GM12878 (cell line): ENCODE data around the gene DTX2. TPM values are rescaled to one million over a fixed set of nuclear protein-coding genes. Genes with fewer than 3 reads are reported as not detected.
"Not testable (repeated sequence)": the region's sequence is repeated elsewhere in the genome, so short reads cannot be mapped to it uniquely, and the experiment has no call there.

Experiments used
- ATAC-seq: fragments of 200-7000 bp; cut with Tn5 transposase; 3 replicates; pipeline ENCODE4 v1.9.1; 2020; ENCODE audit warnings: mild to moderate bottlenecking, moderate library complexity
- BruUV-seq: library from RNA; stranded (reverse); fragments of 400-500 nt; replicated peaks from 2 replicates; lab custom pipeline; 2021; lab: Mats Ljungman, UMichigan
- CTCF ChIA-PET: fragments of 300-600 bp; sonication (Branson Sonifier 250); formaldehyde crosslinking; extraction: SDS; loops from one replicate; lab custom pipeline; 2021; ENCODE audit warnings: inconsistent platforms; lab: Yijun Ruan, JAX
- POLR2A ChIA-PET: fragments of 350-600 bp; formaldehyde crosslinking; extraction: SDS; loops from one replicate; lab custom pipeline; 2021; ENCODE audit warnings: inconsistent platforms; lab: Charles Lee
- RAD21 ChIA-PET: fragments of 300-600 bp; sonication (Branson Sonifier 250); formaldehyde crosslinking; loops from one replicate; lab custom pipeline; 2023; ENCODE audit warnings: antibody characterized with exemption; ENCODE audit not compliant: unreplicated experiment; lab: Charles Lee
- SMC1A ChIA-PET: fragments of 300-600 bp; sonication (Branson Sonifier 250); formaldehyde crosslinking; loops from one replicate; lab custom pipeline; 2023; ENCODE audit not compliant: unreplicated experiment, uncharacterized antibody; lab: Charles Lee
- DNase-seq: peaks from one replicate; pipeline ENCODE4 v3.0.0-alpha.2; 2011; ENCODE audit warnings: low read depth, low spot score
- FAIRE-seq: peaks from 3 replicates; lab custom pipeline; 2011; peaks lifted over from hg19 to GRCh38; lab: Jason Lieb, UNC
- H2AFZ ChIP-seq: 2 replicates; pipeline ENCODE4 v1.6.0; 2011; ENCODE audit warnings: low read depth, low read length, control low read depth; ENCODE audit not compliant: control insufficient read depth
- H3K27ac ChIP-seq: 2 replicates; pipeline ENCODE4 v1.5.1; 2011; ENCODE audit warnings: control low read depth; ENCODE audit not compliant: control insufficient read depth, insufficient read depth
- H3K27me3 ChIP-seq, 2 experiments: replicated peaks in 1 of 2; 2 replicates each; pipeline versions ENCODE4 v1.6.0 to v1.6.1; 2011; ENCODE audit warnings: low read length in 1 of 2; ENCODE audit not compliant: control insufficient read depth in 2 of 2, insufficient read depth in 2 of 2
- H3K36me3 ChIP-seq, 2 experiments: 2 replicates each; pipeline ENCODE4 v1.5.1; 2011; ENCODE audit warnings: low read length in 1 of 2; ENCODE audit not compliant: control insufficient read depth in 2 of 2, insufficient read depth in 2 of 2
- H3K4me1 ChIP-seq: 2 replicates; pipeline ENCODE4 v1.6.1; 2011; ENCODE audit warnings: mild to moderate bottlenecking, low read length, moderate library complexity, mixed read lengths; ENCODE audit not compliant: control insufficient read depth, insufficient read depth
- H3K4me2 ChIP-seq: 2 replicates; pipeline ENCODE4 v1.6.0; 2011; ENCODE audit warnings: control low read depth; ENCODE audit not compliant: control insufficient read depth, insufficient read depth
- H3K4me3 ChIP-seq: fragments of 200-600 bp; sonication (generic); 2 replicates; pipeline ENCODE4 v1.5.1; 2016
- H3K79me2 ChIP-seq: 2 replicates; pipeline ENCODE4 v1.6.0; 2011; ENCODE audit warnings: low read length; ENCODE audit not compliant: control insufficient read depth, insufficient read depth
- H3K9ac ChIP-seq: 2 replicates; pipeline ENCODE4 v1.8.0; 2011; ENCODE audit warnings: low read length, control low read depth, mixed read lengths; ENCODE audit not compliant: control insufficient read depth, insufficient read depth
- H3K9me3 ChIP-seq: replicated peaks from 3 replicates; pipeline ENCODE4 v1.5.1; 2011; ENCODE audit warnings: mild to moderate bottlenecking, low read length; ENCODE audit not compliant: control insufficient read depth, insufficient read depth
- H4K20me1 ChIP-seq: 2 replicates; pipeline ENCODE4 v1.6.0; 2011; ENCODE audit not compliant: control insufficient read depth, insufficient read depth
- ETV6 ChIP-seq, 2 experiments: fragments of 450-650 bp in 1 of 2; IDR thresholded peaks in 1 of 2; conservative IDR thresholded peaks in 1 of 2; 2 replicates each; pipeline ENCODE4 v1.6.1; 2014; ENCODE audit warnings: antibody characterized with exemption in 1 of 2, borderline replicate concordance in 1 of 2, low read depth in 1 of 2, mild to moderate bottlenecking in 1 of 2, moderate library complexity in 1 of 2
- GATAD2B ChIP-seq: fragments of 450-650 bp; conservative IDR thresholded peaks from 2 replicates; pipeline ENCODE4 v1.6.1; 2017; ENCODE audit warnings: low read depth, mild to moderate bottlenecking, moderate library complexity
- IRF4 ChIP-seq: IDR thresholded peaks from 2 replicates; pipeline ENCODE4 v1.6.1; 2011; ENCODE audit warnings: low read depth, low read length
- PML ChIP-seq: IDR thresholded peaks from 2 replicates; pipeline ENCODE4 v1.6.1; 2012; ENCODE audit warnings: low read length, inconsistent platforms
- SMARCA5 ChIP-seq: fragments of 450-650 bp; IDR thresholded peaks from 2 replicates; pipeline ENCODE4 v1.6.1; 2017; ENCODE audit warnings: mild to moderate bottlenecking
- YY1 ChIP-seq: IDR thresholded peaks from 2 replicates; pipeline ENCODE4 v1.6.1; 2011; ENCODE audit warnings: low read depth, mild to moderate bottlenecking, low read length
- ZBED1 ChIP-seq: IDR thresholded peaks from 2 replicates; pipeline ENCODE4 v1.6.1; 2016; ENCODE audit warnings: borderline replicate concordance
- WGBS: methylation state at CpG from one replicate; pipeline ENCODE4 v1.1.6; 2016; ENCODE audit warnings: low lambda C conversion rate; ENCODE audit not compliant: insufficient replicate concordance, insufficient coverage; ENCODE audit errors: missing lambda C conversion rate; 5-methylcytosine and 5-hydroxymethylcytosine counted together
- in situ Hi-C: fragments of 300-500 bp; cut with MboI; formaldehyde crosslinking; loops from 9 replicates; pipeline ENCODE4 v1.14.3; 2018; ENCODE audit warnings: mixed read lengths
- intact Hi-C: fragments of 100-400 bp; cut with micrococcal nuclease; formaldehyde crosslinking; loops from one replicate; pipeline ENCODE4 v1.14.2; 2022; ENCODE audit not compliant: unreplicated experiment
- polyA plus RNA-seq, 11 experiments: library from polyadenylated mRNA; depleted of rRNA in 4 of 11; unstranded in 6 of 11; stranded (reverse) in 5 of 11; fragments of >200 nt; fragmentation: Nextera tagmentation in 4 of 11; fragmentation: Illumina TruSeq in 1 of 11; extraction: Ambion mirVana in 4 of 11; extraction: Trizol in 1 of 11; gene quantifications; 1 replicate in 1 of 11; 2 replicates in 10 of 11; pipeline versions ENCODE4 v1.2.1 to v1.2.3, GENCODE V29; 2011 to 2016; ENCODE audit warnings: inconsistent platforms in 2 of 11, missing spikeins in 2 of 11, low read depth in 1 of 11
- total RNA-seq, 4 experiments: library from RNA; depleted of rRNA in 3 of 4; stranded (reverse); fragments of >200 nt in 3 of 4; fragmentation: Illumina TruSeq in 1 of 4; extraction: Trizol in 1 of 4; gene quantifications; 2 replicates each; pipeline versions ENCODE4 v1.2.1 to v1.2.3, GENCODE V29; 2013 to 2021
- TF ChIP-seq, protein P1 (sequence below): fragments of 450-650 bp; IDR thresholded peaks from 2 replicates; pipeline ENCODE4 v1.6.1; 2017; ENCODE audit warnings: mild to moderate bottlenecking, low read depth, inconsistent platforms; ENCODE audit not compliant: poor library complexity, severe bottlenecking
- TF ChIP-seq, protein P2 (sequence below): fragments of 450-650 bp; IDR thresholded peaks from 2 replicates; pipeline ENCODE4 v1.6.1; 2017; ENCODE audit warnings: mild to moderate bottlenecking, moderate library complexity

DTX2 gene
- total and polyA plus RNA-seq, 10 of the 15 experiments (the other 5 are each of a cell fraction or from before 2014, with no cell fraction given): 0.14 to 31.0 (median 11.0) TPM

GRCh38 chr7:76412249-76412648 is 49.3 kb upstream of the DTX2 start (continued):
- TF ChIP-seq, protein P1, sequence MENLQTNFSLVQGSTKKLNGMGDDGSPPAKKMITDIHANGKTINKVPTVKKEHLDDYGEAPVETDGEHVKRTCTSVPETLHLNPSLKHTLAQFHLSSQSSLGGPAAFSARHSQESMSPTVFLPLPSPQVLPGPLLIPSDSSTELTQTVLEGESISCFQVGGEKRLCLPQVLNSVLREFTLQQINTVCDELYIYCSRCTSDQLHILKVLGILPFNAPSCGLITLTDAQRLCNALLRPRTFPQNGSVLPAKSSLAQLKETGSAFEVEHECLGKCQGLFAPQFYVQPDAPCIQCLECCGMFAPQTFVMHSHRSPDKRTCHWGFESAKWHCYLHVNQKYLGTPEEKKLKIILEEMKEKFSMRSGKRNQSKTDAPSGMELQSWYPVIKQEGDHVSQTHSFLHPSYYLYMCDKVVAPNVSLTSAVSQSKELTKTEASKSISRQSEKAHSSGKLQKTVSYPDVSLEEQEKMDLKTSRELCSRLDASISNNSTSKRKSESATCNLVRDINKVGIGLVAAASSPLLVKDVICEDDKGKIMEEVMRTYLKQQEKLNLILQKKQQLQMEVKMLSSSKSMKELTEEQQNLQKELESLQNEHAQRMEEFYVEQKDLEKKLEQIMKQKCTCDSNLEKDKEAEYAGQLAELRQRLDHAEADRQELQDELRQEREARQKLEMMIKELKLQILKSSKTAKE: no peak
- no peak for TF ChIP-seq YY1
- TF ChIP-seq, protein P2, sequence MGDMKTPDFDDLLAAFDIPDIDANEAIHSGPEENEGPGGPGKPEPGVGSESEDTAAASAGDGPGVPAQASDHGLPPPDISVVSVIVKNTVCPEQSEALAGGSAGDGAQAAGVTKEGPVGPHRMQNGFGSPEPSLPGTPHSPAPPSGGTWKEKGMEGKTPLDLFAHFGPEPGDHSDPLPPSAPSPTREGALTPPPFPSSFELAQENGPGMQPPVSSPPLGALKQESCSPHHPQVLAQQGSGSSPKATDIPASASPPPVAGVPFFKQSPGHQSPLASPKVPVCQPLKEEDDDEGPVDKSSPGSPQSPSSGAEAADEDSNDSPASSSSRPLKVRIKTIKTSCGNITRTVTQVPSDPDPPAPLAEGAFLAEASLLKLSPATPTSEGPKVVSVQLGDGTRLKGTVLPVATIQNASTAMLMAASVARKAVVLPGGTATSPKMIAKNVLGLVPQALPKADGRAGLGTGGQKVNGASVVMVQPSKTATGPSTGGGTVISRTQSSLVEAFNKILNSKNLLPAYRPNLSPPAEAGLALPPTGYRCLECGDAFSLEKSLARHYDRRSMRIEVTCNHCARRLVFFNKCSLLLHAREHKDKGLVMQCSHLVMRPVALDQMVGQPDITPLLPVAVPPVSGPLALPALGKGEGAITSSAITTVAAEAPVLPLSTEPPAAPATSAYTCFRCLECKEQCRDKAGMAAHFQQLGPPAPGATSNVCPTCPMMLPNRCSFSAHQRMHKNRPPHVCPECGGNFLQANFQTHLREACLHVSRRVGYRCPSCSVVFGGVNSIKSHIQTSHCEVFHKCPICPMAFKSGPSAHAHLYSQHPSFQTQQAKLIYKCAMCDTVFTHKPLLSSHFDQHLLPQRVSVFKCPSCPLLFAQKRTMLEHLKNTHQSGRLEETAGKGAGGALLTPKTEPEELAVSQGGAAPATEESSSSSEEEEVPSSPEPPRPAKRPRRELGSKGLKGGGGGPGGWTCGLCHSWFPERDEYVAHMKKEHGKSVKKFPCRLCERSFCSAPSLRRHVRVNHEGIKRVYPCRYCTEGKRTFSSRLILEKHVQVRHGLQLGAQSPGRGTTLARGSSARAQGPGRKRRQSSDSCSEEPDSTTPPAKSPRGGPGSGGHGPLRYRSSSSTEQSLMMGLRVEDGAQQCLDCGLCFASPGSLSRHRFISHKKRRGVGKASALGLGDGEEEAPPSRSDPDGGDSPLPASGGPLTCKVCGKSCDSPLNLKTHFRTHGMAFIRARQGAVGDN: no peak
- TF ChIP-seq ETV6 (conservative IDR thresholded peaks at IDR 0.05 in 1 of 2, IDR thresholded peaks at IDR 0.05 in 1 of 2; ENCODE audit: borderline replicate concordance in 1 of 2, low read depth in 1 of 2): no peak
- TF ChIP-seq GATAD2B: no peak
- TF ChIP-seq SMARCA5: no peak
- TF ChIP-seq IRF4: no peak
- no peak for TF ChIP-seq ZBED1
- no peak for TF ChIP-seq PML

GRCh38 chr7:76417654-76418310 is 43.7 kb upstream of the DTX2 start:
- BruUV-seq, DNase-seq, H3K9ac ChIP-seq, H3K4me1 ChIP-seq, POLR2A ChIA-PET, H2AFZ ChIP-seq, in situ Hi-C loops, RAD21 ChIA-PET, H3K79me2 ChIP-seq, H3K27me3 ChIP-seq, intact Hi-C loops, H4K20me1 ChIP-seq, H3K27ac ChIP-seq, H3K36me3 ChIP-seq, FAIRE-seq, SMC1A ChIA-PET, CTCF ChIA-PET, ATAC-seq, H3K9me3 ChIP-seq, H3K4me3 ChIP-seq, H3K4me2 ChIP-seq: not testable (repeated sequence)
- 77% methylated on average over 9 of the region's 10 CpGs for WGBS

GRCh38 chr7:76421097-76421496 is 40.4 kb upstream of the DTX2 start:
- H3K79me2 ChIP-seq, H3K4me2 ChIP-seq, ATAC-seq, H3K27me3 ChIP-seq, intact Hi-C loops, FAIRE-seq, in situ Hi-C loops, H3K9me3 ChIP-seq, H2AFZ ChIP-seq, RAD21 ChIA-PET, H3K4me3 ChIP-seq, H4K20me1 ChIP-seq, CTCF ChIA-PET, H3K9ac ChIP-seq, DNase-seq, SMC1A ChIA-PET, H3K27ac ChIP-seq, H3K36me3 ChIP-seq, BruUV-seq: not testable (repeated sequence)
- H3K4me1 ChIP-seq: peaks cover 13% of the 10 kb centered on the region
- POLR2A ChIA-PET: interaction anchor here (0.6 kb wide), 1 partner anchor 35 kb away, joined by 3 read pairs; no protein-coding TSS in a partner anchor
- WGBS: 43% methylated on average over 6 of the region's 6 CpGs
